H9 (cell line): Measurements from ENCODE around the gene CEP55. TPM values are rescaled to one million over a fixed set of nuclear protein-coding genes. Genes with fewer than 3 reads are reported as not detected.

Experiments used
- DNase-seq: peaks from one replicate; pipeline ENCODE4 v3.0.0-alpha.2; 2017
- H2AFZ ChIP-seq: one replicate; pipeline ENCODE4 v1.6.1; 2013; ENCODE audit warnings: mild to moderate bottlenecking, low read length, control low read depth, moderate library complexity
- H2AK5ac ChIP-seq: 2 replicates; pipeline ENCODE4 v1.6.1; 2013; ENCODE audit warnings: low read length, control low read depth, mixed read lengths; ENCODE audit not compliant: insufficient read length
- H2BK120ac ChIP-seq: one replicate; pipeline ENCODE4 v1.6.1; 2013; ENCODE audit warnings: low read depth, mild to moderate bottlenecking, low read length, control low read depth, inconsistent platforms; ENCODE audit not compliant: poor library complexity, severe bottlenecking
- H2BK12ac ChIP-seq: 2 replicates; pipeline ENCODE4 v1.6.1; 2013; ENCODE audit warnings: low read length, control low read depth, mixed read lengths, low read depth; ENCODE audit not compliant: insufficient read length
- H2BK15ac ChIP-seq: 2 replicates; pipeline ENCODE4 v1.6.1; 2013; ENCODE audit warnings: low read depth, low read length, control low read depth
- H2BK20ac ChIP-seq: one replicate; pipeline ENCODE4 v1.6.1; 2013; ENCODE audit warnings: low read depth, mild to moderate bottlenecking, low read length, control low read depth, inconsistent platforms; ENCODE audit not compliant: poor library complexity, severe bottlenecking
- H2BK5ac ChIP-seq: 2 replicates; pipeline ENCODE4 v1.6.1; 2013; ENCODE audit warnings: low read length, control low read depth, mixed read lengths; ENCODE audit not compliant: insufficient read length
- H3K14ac ChIP-seq: 2 replicates; pipeline ENCODE4 v1.6.1; 2013; ENCODE audit warnings: low read length, control low read depth; ENCODE audit not compliant: insufficient read depth
- H3K18ac ChIP-seq: 2 replicates; pipeline ENCODE4 v1.6.1; 2013; ENCODE audit warnings: low read depth, mild to moderate bottlenecking, mixed read lengths, low read length, control low read depth; ENCODE audit not compliant: insufficient read length
- H3K23ac ChIP-seq: 2 replicates; pipeline ENCODE4 v1.6.1; 2013; ENCODE audit warnings: low read length, control low read depth, mixed read lengths, low read depth; ENCODE audit not compliant: insufficient read length
- H3K23me2 ChIP-seq: 2 replicates; pipeline ENCODE4 v1.6.1; 2013; ENCODE audit warnings: low read depth, mild to moderate bottlenecking, mixed read lengths, low read length, control low read depth; ENCODE audit not compliant: insufficient read length, poor library complexity, severe bottlenecking
- H3K27ac ChIP-seq: 2 replicates; pipeline ENCODE4 v1.5.1; 2013; ENCODE audit warnings: low read length, control low read depth, mixed read lengths, low read depth; ENCODE audit not compliant: insufficient read length
- H3K27me3 ChIP-seq: 2 replicates; pipeline ENCODE4 v1.6.1; 2013; ENCODE audit warnings: low read length, control low read depth, inconsistent platforms; ENCODE audit not compliant: insufficient read depth
- H3K4ac ChIP-seq: 2 replicates; pipeline ENCODE4 v1.6.1; 2013; ENCODE audit warnings: low read depth, mild to moderate bottlenecking, control low read depth, inconsistent platforms, low read length, moderate library complexity
- H3K4me1 ChIP-seq: 2 replicates; pipeline ENCODE4 v1.6.1; 2013; ENCODE audit warnings: low read length, control low read depth, inconsistent platforms; ENCODE audit not compliant: insufficient read depth
- H3K4me2 ChIP-seq: 2 replicates; pipeline ENCODE4 v1.6.1; 2013; ENCODE audit warnings: low read length, control low read depth, mixed read lengths; ENCODE audit not compliant: insufficient read length, insufficient read depth
- H3K56ac ChIP-seq: 2 replicates; pipeline ENCODE4 v1.6.1; 2013; ENCODE audit warnings: low read depth, mild to moderate bottlenecking, mixed read lengths, low read length, control low read depth; ENCODE audit not compliant: insufficient read length
- H3K79me1 ChIP-seq: 2 replicates; pipeline ENCODE4 v1.6.1; 2013; ENCODE audit warnings: low read depth, mild to moderate bottlenecking, moderate library complexity, low read length, control low read depth, inconsistent platforms; ENCODE audit not compliant: insufficient read depth, poor library complexity, severe bottlenecking
- H3K79me2 ChIP-seq: 2 replicates; pipeline ENCODE4 v1.6.1; 2013; ENCODE audit warnings: low read length, control low read depth, inconsistent platforms; ENCODE audit not compliant: insufficient read depth
- H3K9ac ChIP-seq: 2 replicates; pipeline ENCODE4 v1.6.1; 2013; ENCODE audit warnings: low read length, control low read depth, mixed read lengths; ENCODE audit not compliant: insufficient read length; ENCODE audit errors: extremely low read depth
- H3K9me3 ChIP-seq: one replicate; pipeline ENCODE4 v1.6.1; 2013; ENCODE audit warnings: low read depth, low read length, inconsistent platforms; ENCODE audit not compliant: control insufficient read depth
- H3T11ph ChIP-seq: one replicate; pipeline ENCODE4 v1.6.1; 2013; ENCODE audit warnings: mild to moderate bottlenecking, low read length, control low read depth, inconsistent platforms
- H4K20me1 ChIP-seq: one replicate; pipeline ENCODE4 v1.6.1; 2013; ENCODE audit not compliant: control insufficient read depth, insufficient read length, insufficient read depth
- H4K5ac ChIP-seq: 2 replicates; pipeline ENCODE4 v1.6.1; 2013; ENCODE audit warnings: low read depth, mild to moderate bottlenecking, mixed read lengths, low read length, control low read depth; ENCODE audit not compliant: insufficient read length
- H4K8ac ChIP-seq: replicated peaks from 2 replicates; pipeline ENCODE4 v1.6.1; 2013; ENCODE audit warnings: low read length, control low read depth, mixed read lengths, low read depth; ENCODE audit not compliant: insufficient read length
- H4K91ac ChIP-seq: 2 replicates; pipeline ENCODE4 v1.6.1; 2013; ENCODE audit warnings: low read depth, mild to moderate bottlenecking, moderate library complexity, mixed read lengths, low read length, control low read depth; ENCODE audit not compliant: insufficient read length
- H3K27ac Mint-ChIP-seq, 3 experiments: 2 replicates in 2 of 3; 3 replicates in 1 of 3; pipeline ENCODE4 v1.8.0; 2020 to 2021; ENCODE audit warnings: mixed read lengths in 3 of 3, mild to moderate bottlenecking in 1 of 3, moderate library complexity in 1 of 3
- H3K27me3 Mint-ChIP-seq: 2 replicates; pipeline ENCODE4 v1.8.0; 2021; ENCODE audit warnings: low read depth, mild to moderate bottlenecking, moderate library complexity, mixed read lengths
- H3K36me3 Mint-ChIP-seq, 3 experiments: 2 replicates in 2 of 3; 3 replicates in 1 of 3; pipeline ENCODE4 v1.8.0; 2020 to 2021; ENCODE audit warnings: low read depth in 3 of 3, mixed read lengths in 3 of 3; ENCODE audit not compliant: insufficient read depth in 1 of 3
- H3K4me1 Mint-ChIP-seq, 2 experiments: 2 replicates each; pipeline ENCODE4 v1.8.0; 2020; ENCODE audit warnings: mixed read lengths in 2 of 2
- H3K4me3 Mint-ChIP-seq, 2 experiments: 2 replicates in 1 of 2; 3 replicates in 1 of 2; pipeline ENCODE4 v1.8.0; 2020 to 2021; ENCODE audit warnings: mild to moderate bottlenecking in 2 of 2, mixed read lengths in 2 of 2, moderate library complexity in 1 of 2
- H3K9me3 Mint-ChIP-seq, 2 experiments: 2 replicates in 1 of 2; 3 replicates in 1 of 2; pipeline ENCODE4 v1.8.0; 2020; ENCODE audit warnings: mild to moderate bottlenecking in 2 of 2, mixed read lengths in 2 of 2, moderate library complexity in 1 of 2
- WGBS: extraction: QIAGEN DNeasy Blood & Tissue Kit; methylation state at CpG from one replicate; pipeline ENCODE4 v1.1.7; 2013; ENCODE audit warnings: missing lambda C conversion rate, low lambda C conversion rate, mixed read lengths; ENCODE audit not compliant: insufficient read length; ENCODE audit errors: extremely low coverage; 5-methylcytosine and 5-hydroxymethylcytosine counted together
- total RNA-seq: library from RNA; stranded (reverse); gene quantifications from 2 replicates; pipeline ENCODE4 v1.2.1, GENCODE V29; 2021
- TF ChIP-seq, protein P1 (sequence below): fragments of 200-600 bp; sonication (generic); conservative IDR thresholded peaks from 3 replicates; pipeline ENCODE4 v1.8.0; 2021; ENCODE audit warnings: antibody characterized with exemption, mild to moderate bottlenecking

CEP55 gene
- total RNA-seq, 1 experiment from 2014 or later, result 17.8 TPM

DNA sequence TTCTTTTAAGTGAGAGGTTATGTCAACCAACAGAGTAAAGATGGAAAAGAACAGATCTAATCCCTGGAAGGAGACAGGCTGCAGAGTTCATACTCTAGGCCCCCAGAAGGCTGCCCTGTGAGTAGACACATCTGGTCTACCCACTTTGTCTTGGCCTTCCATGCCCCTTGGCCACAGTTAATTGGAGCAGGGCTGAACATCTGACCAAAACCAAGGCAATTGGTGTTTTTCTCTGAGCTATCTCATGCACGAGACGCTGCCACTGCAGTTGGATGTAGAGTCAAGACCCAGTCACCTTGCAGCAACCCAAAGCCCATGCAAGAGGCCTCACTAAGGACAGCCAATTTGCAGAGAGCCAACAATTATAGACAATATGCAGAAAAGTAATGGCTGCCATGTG lies 23.3 kb upstream of the CEP55 start:
- H3T11ph ChIP-seq, result no peak overlapping the region
- H3K9ac ChIP-seq, result no peak overlapping the region
- H4K91ac ChIP-seq, result no peak overlapping the region
- no peak overlapping the region for H2BK5ac ChIP-seq
- no peak overlapping the region for H3K56ac ChIP-seq
- no peaks in the 10 kb centered on the region for H3K9me3 ChIP-seq
- no peak overlapping the region for H2BK120ac ChIP-seq
- Mint-ChIP-seq H3K9me3 (no peaks in the 10 kb centered on the region; a peak in 1 of 5 replicates), H3K27ac (no peak overlapping the region), H3K36me3 (no peaks in the 10 kb centered on the region), H3K4me1 (peaks cover 15 to 18% of the 10 kb centered on the region in 2 experiments), H3K4me3 (no peak overlapping the region), H3K27me3 (no peaks in the 10 kb centered on the region)
- WGBS, result no CpG with 5 or more reads among the region's 2 CpGs
- H3K4me2 ChIP-seq, result no peak overlapping the region
- TF ChIP-seq, protein P1, sequence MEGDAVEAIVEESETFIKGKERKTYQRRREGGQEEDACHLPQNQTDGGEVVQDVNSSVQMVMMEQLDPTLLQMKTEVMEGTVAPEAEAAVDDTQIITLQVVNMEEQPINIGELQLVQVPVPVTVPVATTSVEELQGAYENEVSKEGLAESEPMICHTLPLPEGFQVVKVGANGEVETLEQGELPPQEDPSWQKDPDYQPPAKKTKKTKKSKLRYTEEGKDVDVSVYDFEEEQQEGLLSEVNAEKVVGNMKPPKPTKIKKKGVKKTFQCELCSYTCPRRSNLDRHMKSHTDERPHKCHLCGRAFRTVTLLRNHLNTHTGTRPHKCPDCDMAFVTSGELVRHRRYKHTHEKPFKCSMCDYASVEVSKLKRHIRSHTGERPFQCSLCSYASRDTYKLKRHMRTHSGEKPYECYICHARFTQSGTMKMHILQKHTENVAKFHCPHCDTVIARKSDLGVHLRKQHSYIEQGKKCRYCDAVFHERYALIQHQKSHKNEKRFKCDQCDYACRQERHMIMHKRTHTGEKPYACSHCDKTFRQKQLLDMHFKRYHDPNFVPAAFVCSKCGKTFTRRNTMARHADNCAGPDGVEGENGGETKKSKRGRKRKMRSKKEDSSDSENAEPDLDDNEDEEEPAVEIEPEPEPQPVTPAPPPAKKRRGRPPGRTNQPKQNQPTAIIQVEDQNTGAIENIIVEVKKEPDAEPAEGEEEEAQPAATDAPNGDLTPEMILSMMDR, result no peak
- no peak overlapping the region for H4K5ac ChIP-seq
- H3K4ac ChIP-seq, result no peak overlapping the region
- H2BK20ac ChIP-seq, result no peak overlapping the region
- no peaks in the 10 kb centered on the region for H3K79me2 ChIP-seq
- no peak for DNase-seq
- H3K79me1 ChIP-seq, result no peaks in the 10 kb centered on the region
- H3K23me2 ChIP-seq, result no peaks in the 10 kb centered on the region
- H3K14ac ChIP-seq, result no peak overlapping the region
- H2BK15ac ChIP-seq, result no peak overlapping the region
- H3K23ac ChIP-seq, result no peak overlapping the region
- no peak overlapping the region for H3K27ac ChIP-seq
- H3K27me3 ChIP-seq, result no peaks in the 10 kb centered on the region
- H2AK5ac ChIP-seq, result no peak overlapping the region
- no peak overlapping the region for H3K18ac ChIP-seq
- no peak overlapping the region for H2AFZ ChIP-seq
- H4K20me1 ChIP-seq, result no peaks in the 10 kb centered on the region
- H2BK12ac ChIP-seq, result no peak overlapping the region
- no peak overlapping the region for H4K8ac ChIP-seq
- no peaks in the 10 kb centered on the region for H3K4me1 ChIP-seq
